Heart left ventricle (tissue), 16 donors: ENCODE results near the gene ZNF787. TPM values are rescaled to one million over a fixed set of nuclear protein-coding genes. Genes with fewer than 3 reads are reported as not detected.
A peak's percentile ranks its signal among the peaks of the same experiment; 100 is the strongest.

Experiments used
- ATAC-seq, 4 donors: fragments of 200-7000 bp; cut with Tn5 transposase; one replicate each; pipeline ENCODE4 v1.9.1; 2020 to 2022; ENCODE audit warnings: moderate library complexity in 4 of 4, mild to moderate bottlenecking in 3 of 4, moderate number of reproducible peaks in 1 of 4
- DNase-seq, 5 donors: peaks; one replicate each; pipeline ENCODE4 v3.0.0-alpha.2; 2020
- H3K27ac ChIP-seq, 12 donors: fragments of 200-600 bp; sonication (generic) in 4 of 12; one replicate each; pipeline versions ENCODE4 v1.5.0 to v1.8.0; 2016 to 2022; ENCODE audit warnings: mild to moderate bottlenecking in 2 of 12
- H3K27me3 ChIP-seq, 9 donors: fragments of 200-600 bp; sonication (generic) in 2 of 9; one replicate each; pipeline versions ENCODE4 v1.5.1 to v1.8.0; 2016 to 2022; ENCODE audit warnings: mild to moderate bottlenecking in 3 of 9
- H3K36me3 ChIP-seq, 9 donors: fragments of 200-600 bp; sonication (generic) in 2 of 9; one replicate each; pipeline versions ENCODE4 v1.5.0 to v1.8.0; 2018 to 2022; ENCODE audit warnings: mild to moderate bottlenecking in 2 of 9
- H3K4me1 ChIP-seq, 12 donors: fragments of 200-600 bp; sonication (generic) in 4 of 12; one replicate each; pipeline versions ENCODE4 v1.5.0 to v1.8.0; 2016 to 2022; ENCODE audit warnings: mild to moderate bottlenecking in 3 of 12
- H3K4me3 ChIP-seq, 12 donors: fragments of 200-600 bp; sonication (generic) in 4 of 12; one replicate each; pipeline versions ENCODE4 v1.5.0 to v1.8.0; 2017 to 2022; ENCODE audit warnings: mild to moderate bottlenecking in 9 of 12, moderate library complexity in 4 of 12
- H3K9me3 ChIP-seq, 12 donors: fragments of 200-600 bp; sonication (generic) in 4 of 12; one replicate each; pipeline versions ENCODE4 v1.5.0 to v1.8.0; 2016 to 2022; ENCODE audit warnings: mild to moderate bottlenecking in 1 of 12
- POLR2A ChIP-seq, 2 donors: fragments of 450-650 bp; IDR thresholded peaks; one replicate each; pipeline ENCODE4 v1.6.1; 2017; ENCODE audit warnings: antibody characterized with exemption in 2 of 2, mild to moderate bottlenecking in 2 of 2, moderate library complexity in 2 of 2
- WGBS, 4 donors: extraction: QIAGEN DNeasy Blood & Tissue Kit in 2 of 4; methylation state at CpG; one replicate each; pipeline versions ENCODE4 v1.1.5 to v1.1.7; 2013 to 2018; 5-methylcytosine and 5-hydroxymethylcytosine counted together
- intact Hi-C, 10 donors: fragments of 100-400 bp; cut with DNase I; formaldehyde crosslinking; loops; one replicate each; pipeline versions ENCODE4 v1.11.1 to v1.14.2; 2022
- polyA plus RNA-seq, 2 donors: library from polyadenylated mRNA; stranded (reverse); fragments of 200-250 nt; gene quantifications; one replicate each; pipeline ENCODE4 v1.2.3, GENCODE V29; 2013
- total RNA-seq, 9 donors: library from RNA; depleted of rRNA in 2 of 9; stranded (reverse); fragments of >200 nt in 2 of 9; fragmentation: NEBNext Ultra II Directional in 3 of 9; extraction: Animal tissue kit (Norgen Biotek cat#: 25700) in 3 of 9; gene quantifications; one replicate each; pipeline versions ENCODE4 v1.1.0 to v1.2.4, GENCODE V29; 2016 to 2023
- TF ChIP-seq, protein P1 (sequence below), 12 donors: fragments of 200-600 bp; sonication (generic) in 4 of 12; IDR thresholded peaks; one replicate each; pipeline versions ENCODE4 v1.5.0 to v1.8.0; 2018 to 2022; ENCODE audit warnings: antibody characterized with exemption in 12 of 12, mild to moderate bottlenecking in 5 of 12
- donor health status: ischemic (EF 13 %, LVEDD 7.1; RV severe dilation, severe dysfunction).
- donor health status: healthy with polysubstance abuse.
- donor health status: DM: no; HTN: yes; CAD: no.
- donor health status: DM: no; HTN: no; CAD: no.
- donor health status: ischemic (EF 25% LVEDD 6.9; RV normal size, moderate dysfunction).
- donor health status: ischemic (EF 25% LVEDD 5.7; RV mildly dilated, moderate dysfunction).
- donor health status: healthy.
- donor health status: DM: yes; HTN: yes; CAD: no.
- donor health status: ischemic (EF 35%, LVEDD 5.7; RV mildly dilated, moderate dysfunction).
- donor health status: nonischemic (EF 11% LVEDD 7.7; RV severe dilation, severe dysfunction).
- donor health status: DM: yes; HTN: yes; CAD: no.
- donor health status: PGD.
- donor health status: ischemic (EF 29% LVEDD 5.4; RV normal size, mild dysfunction).
- donor health status: nonischemic (EF 23%, LVEDD 6.1; RV moderate dilation, normal function).

ZNF787 gene
- total and polyA plus RNA-seq, 11 donors, result 11.6 to 40.8 (median 25.3) TPM

DNA sequence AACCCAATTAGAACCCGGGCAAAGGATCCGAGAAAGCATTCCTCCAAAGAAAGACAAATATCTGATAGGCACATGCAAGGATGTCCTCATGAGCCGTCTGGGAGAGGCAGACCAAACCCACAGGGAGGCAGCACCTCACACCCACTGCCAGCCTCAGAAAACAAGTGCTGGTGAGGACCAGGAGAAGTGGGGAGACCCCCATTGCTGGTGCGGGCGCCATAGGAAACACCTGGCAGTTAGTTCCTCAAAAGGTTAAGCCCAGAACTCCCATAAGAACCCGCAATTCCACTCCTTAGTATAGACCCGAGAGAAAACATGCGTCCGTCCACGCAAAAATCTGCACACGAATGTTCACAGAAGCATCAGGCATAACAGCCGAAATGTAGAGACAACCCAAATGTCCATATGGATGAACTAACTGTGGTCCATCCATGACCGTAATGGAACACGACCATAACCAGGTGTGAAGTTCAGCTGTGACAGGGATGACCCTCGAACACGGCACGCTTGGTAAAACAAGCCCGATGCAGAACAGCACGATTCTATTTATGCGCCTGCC lies 7.9 kb downstream of the ZNF787 start:
- no peaks in the 10 kb centered on the region for H3K9me3 ChIP-seq
- H3K36me3 ChIP-seq, result peaks cover 0 to 7% (median 0%) of the 10 kb centered on the region in 9 donors
- no peak for DNase-seq
- peak overlapping the region in 2 of 12 donors; percentile 84 to 87 for H3K27ac ChIP-seq
- no peak for TF ChIP-seq POLR2A (IDR thresholded peaks at IDR 0.05)
- TF ChIP-seq, protein P1, sequence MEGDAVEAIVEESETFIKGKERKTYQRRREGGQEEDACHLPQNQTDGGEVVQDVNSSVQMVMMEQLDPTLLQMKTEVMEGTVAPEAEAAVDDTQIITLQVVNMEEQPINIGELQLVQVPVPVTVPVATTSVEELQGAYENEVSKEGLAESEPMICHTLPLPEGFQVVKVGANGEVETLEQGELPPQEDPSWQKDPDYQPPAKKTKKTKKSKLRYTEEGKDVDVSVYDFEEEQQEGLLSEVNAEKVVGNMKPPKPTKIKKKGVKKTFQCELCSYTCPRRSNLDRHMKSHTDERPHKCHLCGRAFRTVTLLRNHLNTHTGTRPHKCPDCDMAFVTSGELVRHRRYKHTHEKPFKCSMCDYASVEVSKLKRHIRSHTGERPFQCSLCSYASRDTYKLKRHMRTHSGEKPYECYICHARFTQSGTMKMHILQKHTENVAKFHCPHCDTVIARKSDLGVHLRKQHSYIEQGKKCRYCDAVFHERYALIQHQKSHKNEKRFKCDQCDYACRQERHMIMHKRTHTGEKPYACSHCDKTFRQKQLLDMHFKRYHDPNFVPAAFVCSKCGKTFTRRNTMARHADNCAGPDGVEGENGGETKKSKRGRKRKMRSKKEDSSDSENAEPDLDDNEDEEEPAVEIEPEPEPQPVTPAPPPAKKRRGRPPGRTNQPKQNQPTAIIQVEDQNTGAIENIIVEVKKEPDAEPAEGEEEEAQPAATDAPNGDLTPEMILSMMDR (IDR thresholded peaks at IDR 0.05), result no peak
- no peak overlapping the region for H3K4me3 ChIP-seq
- H3K4me1 ChIP-seq, result peaks cover 39 to 99% (median 82%) of the 10 kb centered on the region in 12 donors
- ATAC-seq, result no peak
- WGBS, 4 donors, result 59 to 68% (median 64%) methylated on average over 19 to 20 of the region's 20 CpGs
- no peaks in the 10 kb centered on the region for H3K27me3 ChIP-seq
- intact Hi-C loops, result no loop called here

DNA sequence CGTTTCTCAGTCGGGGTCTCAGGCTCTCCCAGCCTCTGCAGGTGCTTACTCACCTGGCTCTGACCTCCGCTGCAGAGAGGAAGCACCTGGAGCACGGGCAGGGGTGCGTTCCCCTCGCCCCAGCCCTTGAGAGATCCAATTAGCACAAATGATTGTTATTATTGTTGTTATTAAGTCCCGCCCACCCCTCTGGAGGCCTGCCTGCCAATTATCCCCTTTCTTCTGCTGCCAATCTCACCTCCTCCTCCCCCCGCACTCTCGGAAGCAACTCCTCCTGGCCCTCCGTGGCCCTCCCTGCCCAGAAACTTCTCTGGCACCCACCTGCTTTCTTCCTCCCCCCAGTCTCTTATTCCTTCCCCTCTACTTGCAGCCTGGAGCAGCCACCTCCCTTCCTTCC lies 8.8 kb downstream of the ZNF787 start:
- H3K9me3 ChIP-seq, result no peaks in the 10 kb centered on the region
- peak in 1 of 5 donors; percentile 30 for DNase-seq
- WGBS, 4 donors, result 37 to 49% (median 45%) methylated on average over 10 of the region's 10 CpGs
- no peaks in the 10 kb centered on the region for H3K27me3 ChIP-seq
- peaks cover 39 to 99% (median 78%) of the 10 kb centered on the region in 12 donors for H3K4me1 ChIP-seq
- intact Hi-C loops, result no loop called here
- TF ChIP-seq POLR2A (IDR thresholded peaks at IDR 0.05), result no peak
- TF ChIP-seq, protein P1 (IDR thresholded peaks at IDR 0.05), result no peak
- no peak for ATAC-seq
- H3K4me3 ChIP-seq, result peak overlapping the region in 1 of 12 donors; percentile 3
- H3K27ac ChIP-seq, result peak overlapping the region in 10 of 12 donors; percentile 50 to 87 (median 75)
- H3K36me3 ChIP-seq, result peaks cover 0 to 7% (median 0%) of the 10 kb centered on the region in 9 donors

DNA sequence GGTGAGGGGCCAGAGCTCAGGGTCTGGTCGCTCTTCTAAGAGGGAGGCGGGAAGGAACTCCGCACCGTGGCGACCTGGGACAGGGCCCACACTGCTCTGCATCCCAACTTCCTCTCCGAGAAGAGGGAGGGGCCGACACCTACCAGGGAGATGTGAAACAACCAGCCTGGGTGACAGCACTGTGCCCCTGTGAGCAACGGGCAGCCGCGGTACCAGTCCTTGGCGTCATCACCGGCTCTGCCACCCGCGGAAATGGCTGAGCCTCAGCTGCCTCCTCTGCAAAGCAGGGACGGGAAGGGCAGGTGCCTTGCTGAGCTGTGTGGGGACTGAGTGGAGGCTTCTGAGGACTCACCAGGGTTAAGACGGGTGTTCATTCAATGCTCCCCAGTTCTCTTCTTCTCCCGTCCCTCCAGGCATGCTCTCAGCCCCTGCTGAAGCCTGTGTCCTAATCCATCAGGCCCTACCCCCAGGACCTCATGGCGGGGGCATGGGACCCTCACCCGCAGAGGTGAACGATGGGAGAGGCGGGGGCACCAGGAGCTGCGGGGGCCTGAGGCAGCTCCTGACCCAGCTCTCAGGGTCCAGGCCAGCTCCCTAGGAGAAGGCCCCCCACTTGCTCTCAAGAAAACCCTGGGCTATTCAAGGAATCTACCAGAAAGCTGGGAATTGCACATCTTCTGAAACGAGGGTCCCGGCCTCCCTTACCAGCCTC lies 9.3 kb downstream of the ZNF787 start:
- TF ChIP-seq POLR2A (IDR thresholded peaks at IDR 0.05), result no peak
- TF ChIP-seq, protein P1 (IDR thresholded peaks at IDR 0.05), result no peak
- Histone ChIP-seq H3K36me3 (peaks cover 0 to 7% (median 0%) of the 10 kb centered on the region in 9 donors), H3K27me3 (no peaks in the 10 kb centered on the region), H3K27ac (peak overlapping the region; percentile 50 to 87 (median 75)), H3K4me3 (peak overlapping the region in 3 of 12 donors; percentile 2 to 7 (median 3)), H3K4me1 (peaks cover 39 to 95% (median 76%) of the 10 kb centered on the region in 12 donors), H3K9me3 (no peaks in the 10 kb centered on the region)
- intact Hi-C loops, result no loop called here
- DNase-seq (peak in 3 of 5 donors; percentile 45 to 78 (median 73)), ATAC-seq (peak; percentile 58 to 79 (median 72))
- 38 to 44% (median 41%) methylated on average over 21 to 24 of the region's 24 CpGs for WGBS, 4 donors
